Activated naive CD4-positive, alpha-beta T cell treated with anti-CD3 and anti-CD28 coated beads, Interleukin-2, amount 50 U/mL, for 24 hours (primary cell): ENCODE results near the gene PLCL1.
A peak's percentile ranks its signal among the peaks of the same experiment; 100 is the strongest.

Experiments used
- H3K27ac Mint-ChIP-seq: one replicate; pipeline ENCODE4 v1.8.0; 2021; ENCODE audit warnings: mild to moderate bottlenecking, mixed read lengths
- H3K27me3 Mint-ChIP-seq: one replicate; pipeline ENCODE4 v1.8.0; 2021; ENCODE audit warnings: mixed read lengths
- H3K36me3 Mint-ChIP-seq: one replicate; pipeline ENCODE4 v1.8.0; 2021; ENCODE audit warnings: mixed read lengths
- H3K4me1 Mint-ChIP-seq: one replicate; pipeline ENCODE4 v1.8.0; 2021; ENCODE audit warnings: mixed read lengths
- H3K4me3 Mint-ChIP-seq: one replicate; pipeline ENCODE4 v1.8.0; 2021; ENCODE audit warnings: mild to moderate bottlenecking, mixed read lengths
- H3K9me3 Mint-ChIP-seq: one replicate; pipeline ENCODE4 v1.8.0; 2021; ENCODE audit warnings: mixed read lengths

PLCL1 gene

DNA sequence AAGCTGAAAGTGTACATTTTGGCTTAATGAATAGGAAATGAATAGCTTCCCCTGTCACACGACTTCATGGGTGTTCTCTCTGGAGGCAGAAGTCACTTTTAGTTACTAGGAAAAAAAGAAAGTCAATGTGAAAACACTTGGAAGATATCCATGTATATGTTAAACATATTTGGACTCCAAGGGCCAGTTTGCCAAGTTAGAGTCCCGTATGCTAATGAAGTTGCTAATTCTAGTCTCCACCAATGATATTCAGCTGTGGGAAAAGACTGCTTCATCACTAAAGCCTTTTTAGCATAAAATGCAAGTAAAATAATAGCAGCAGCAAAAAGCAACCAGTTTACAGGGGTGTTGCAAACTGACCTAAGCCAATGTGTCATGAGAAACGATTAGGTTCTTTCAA, 108.7 kb downstream of the PLCL1 start:
- Mint-ChIP-seq H3K27ac (no peak overlapping the region), H3K36me3 (peaks cover 16% of the 10 kb centered on the region), H3K27me3 (no peaks in the 10 kb centered on the region), H3K4me3 (no peak overlapping the region), H3K9me3 (no peaks in the 10 kb centered on the region), H3K4me1 (peaks cover 58% of the 10 kb centered on the region)

DNA sequence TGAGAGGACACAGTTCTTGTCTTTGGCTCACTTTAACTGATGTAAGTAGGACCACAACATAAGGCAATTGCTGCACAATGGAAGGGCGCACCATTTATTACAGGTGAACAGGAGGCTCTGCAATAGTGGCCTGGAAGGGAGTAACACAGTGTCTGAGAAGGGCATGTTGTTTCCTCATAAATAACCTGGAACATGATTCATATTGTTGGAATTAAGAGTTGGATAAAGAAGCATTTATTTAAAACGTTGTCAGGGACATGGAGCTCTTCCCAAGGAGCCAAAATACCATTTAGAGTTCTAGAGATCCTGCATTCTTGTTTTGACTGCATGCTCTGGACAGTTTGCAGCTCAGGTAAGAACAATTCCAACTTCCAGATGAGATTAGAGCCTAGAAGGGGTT, 110.4 kb downstream of the PLCL1 start:
- H3K4me1 Mint-ChIP-seq, result peaks cover 55% of the 10 kb centered on the region
- H3K36me3 Mint-ChIP-seq, result peaks cover 17% of the 10 kb centered on the region
- H3K4me3 Mint-ChIP-seq, result no peak overlapping the region

DNA sequence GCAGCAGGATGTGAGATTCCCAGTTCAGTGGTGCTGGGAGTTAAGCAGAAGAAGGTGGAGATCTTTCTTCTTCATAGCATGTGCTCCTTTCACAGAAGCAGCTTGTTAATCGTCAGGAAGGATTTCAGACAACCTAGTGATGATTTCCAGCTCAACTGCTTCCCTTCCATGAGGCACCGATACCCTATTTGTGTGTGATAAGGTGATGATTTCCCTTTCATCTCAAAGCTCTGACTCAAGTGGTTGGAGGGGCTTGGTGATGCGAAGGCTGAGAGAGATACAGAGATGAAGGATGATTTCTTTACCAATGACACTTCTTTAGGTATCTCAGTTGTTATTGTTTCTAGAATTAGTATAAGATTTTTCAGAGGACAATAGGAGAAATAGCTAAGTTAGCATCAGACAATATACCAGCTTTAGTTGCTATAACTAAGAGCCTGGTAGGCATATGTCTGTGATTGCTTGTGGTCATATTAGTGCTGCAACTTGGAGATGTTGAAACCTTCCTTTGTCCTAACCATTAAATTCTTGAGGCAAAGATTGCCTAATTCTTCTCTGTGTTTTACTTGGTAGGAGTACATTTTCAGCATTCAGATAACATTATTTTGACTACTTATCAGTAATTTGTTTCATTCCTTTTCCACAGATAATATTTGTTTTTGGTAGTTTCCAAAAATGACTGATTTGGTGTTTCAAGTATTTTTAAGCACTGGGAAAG, 111.3 kb downstream of the PLCL1 start:
- no peak overlapping the region for H3K27ac Mint-ChIP-seq
- H3K4me3 Mint-ChIP-seq, result no peak overlapping the region
- no peaks in the 10 kb centered on the region for H3K27me3 Mint-ChIP-seq
- H3K36me3 Mint-ChIP-seq, result peaks cover 14% of the 10 kb centered on the region
- H3K9me3 Mint-ChIP-seq, result peaks cover 6% of the 10 kb centered on the region
- H3K4me1 Mint-ChIP-seq, result peaks cover 50% of the 10 kb centered on the region

More for the DNA sequence above, 110.4 kb downstream of the PLCL1 start:
- Mint-ChIP-seq H3K27ac (no peak overlapping the region), H3K9me3 (peaks cover 6% of the 10 kb centered on the region), H3K27me3 (no peaks in the 10 kb centered on the region)

DNA sequence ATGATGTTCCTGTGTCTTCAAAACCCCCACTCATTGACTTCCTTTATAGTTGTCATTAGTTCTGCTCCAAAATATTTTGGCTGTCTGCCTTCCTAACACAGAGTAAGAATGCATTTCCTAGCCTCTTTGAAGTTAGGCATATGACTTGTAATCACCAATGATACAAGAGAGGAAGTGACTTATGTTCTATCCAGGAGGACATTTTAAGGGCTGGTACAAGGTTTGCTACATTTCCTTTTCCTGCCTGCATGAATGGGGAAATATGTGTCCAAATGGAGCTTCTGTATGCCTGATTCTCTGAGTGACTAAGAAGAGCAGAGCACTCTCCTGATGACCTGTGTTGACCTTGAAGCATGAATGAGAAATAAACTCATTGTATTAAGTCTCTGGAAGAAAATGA, 115.1 kb downstream of the PLCL1 start:
- peaks cover 10% of the 10 kb centered on the region for H3K36me3 Mint-ChIP-seq
- H3K9me3 Mint-ChIP-seq, result peaks cover 6% of the 10 kb centered on the region
- H3K4me3 Mint-ChIP-seq, result no peak overlapping the region
- peaks cover 54% of the 10 kb centered on the region for H3K4me1 Mint-ChIP-seq
- no peak overlapping the region for H3K27ac Mint-ChIP-seq
- no peaks in the 10 kb centered on the region for H3K27me3 Mint-ChIP-seq

DNA sequence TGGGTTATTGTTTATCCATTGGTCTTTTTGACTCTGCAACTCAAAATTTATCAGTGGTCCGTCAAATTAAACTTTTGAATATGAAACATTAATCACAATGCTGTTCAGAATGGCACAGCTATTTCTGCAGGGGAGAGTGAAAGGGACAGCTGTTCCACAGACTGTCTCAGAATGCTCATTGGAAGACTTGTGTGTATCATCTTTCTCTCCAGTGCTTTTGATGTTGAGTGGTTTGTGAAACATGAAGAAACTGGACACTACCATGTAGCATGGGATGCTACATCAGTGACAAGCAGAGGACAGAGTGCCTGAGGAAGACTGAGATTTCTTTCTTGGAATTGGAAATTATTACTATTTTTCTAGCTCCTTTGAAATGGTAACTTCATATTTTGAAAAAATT, 115.7 kb downstream of the PLCL1 start:
- Mint-ChIP-seq H3K27ac (no peak overlapping the region), H3K36me3 (peaks cover 10% of the 10 kb centered on the region), H3K4me3 (no peak overlapping the region), H3K4me1 (peaks cover 52% of the 10 kb centered on the region), H3K27me3 (no peaks in the 10 kb centered on the region), H3K9me3 (peaks cover 6% of the 10 kb centered on the region)

DNA sequence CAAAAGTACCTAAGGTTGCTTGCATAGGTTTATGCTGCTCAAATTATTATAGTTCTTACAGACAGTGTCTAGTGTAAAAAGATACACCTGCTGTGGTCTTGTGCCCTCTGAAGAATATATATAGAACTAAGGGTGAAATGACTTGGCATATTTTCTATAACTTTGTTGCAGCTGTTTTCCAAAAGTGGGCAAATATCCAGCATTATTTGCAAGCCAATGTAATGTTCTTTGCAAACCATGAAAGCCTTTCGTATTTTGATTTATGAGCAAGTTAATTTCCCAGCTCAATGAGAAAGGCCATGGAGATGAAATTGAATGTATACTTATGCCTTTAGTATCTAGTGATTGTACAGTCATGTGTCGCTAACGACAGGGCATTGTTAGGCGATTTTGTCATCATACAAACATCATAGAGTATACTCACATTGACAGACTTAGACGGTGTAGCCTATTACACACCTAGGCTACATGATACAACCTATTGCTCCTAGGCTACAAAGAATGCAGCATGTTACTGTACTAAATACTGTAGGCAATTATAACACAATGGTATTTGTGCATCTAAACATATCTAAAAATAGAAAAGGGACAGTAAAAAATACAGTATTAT, 116.3 kb downstream of the PLCL1 start:
- Mint-ChIP-seq H3K27me3 (no peaks in the 10 kb centered on the region), H3K27ac (no peak overlapping the region), H3K9me3 (peaks cover 6% of the 10 kb centered on the region), H3K4me1 (peaks cover 52% of the 10 kb centered on the region), H3K36me3 (peaks cover 12% of the 10 kb centered on the region), H3K4me3 (no peak overlapping the region)

DNA sequence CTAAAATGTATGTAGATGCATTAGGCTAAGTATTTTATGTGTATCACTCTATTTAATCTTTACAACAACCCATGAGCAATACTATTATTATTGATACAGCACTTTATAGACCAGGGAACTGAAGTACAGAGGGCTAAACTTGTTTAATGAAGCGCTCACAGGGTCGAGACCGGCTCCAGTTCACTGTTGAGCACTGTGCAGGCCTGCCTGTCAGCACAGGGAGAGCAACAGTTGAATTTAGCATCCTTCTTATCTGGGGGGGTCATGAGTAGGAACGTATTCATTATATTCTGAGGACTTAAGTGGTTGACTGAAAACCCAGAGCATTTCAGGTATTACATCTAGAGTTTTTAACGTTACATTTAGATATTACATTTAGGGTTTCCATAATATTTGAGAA, 120.1 kb downstream of the PLCL1 start:
- no peak overlapping the region for H3K27ac Mint-ChIP-seq
- peaks cover 3% of the 10 kb centered on the region for H3K9me3 Mint-ChIP-seq
- H3K27me3 Mint-ChIP-seq, result no peaks in the 10 kb centered on the region
- H3K4me1 Mint-ChIP-seq, result peaks cover 60% of the 10 kb centered on the region
- peaks cover 10% of the 10 kb centered on the region for H3K36me3 Mint-ChIP-seq
- H3K4me3 Mint-ChIP-seq, result no peak overlapping the region

DNA sequence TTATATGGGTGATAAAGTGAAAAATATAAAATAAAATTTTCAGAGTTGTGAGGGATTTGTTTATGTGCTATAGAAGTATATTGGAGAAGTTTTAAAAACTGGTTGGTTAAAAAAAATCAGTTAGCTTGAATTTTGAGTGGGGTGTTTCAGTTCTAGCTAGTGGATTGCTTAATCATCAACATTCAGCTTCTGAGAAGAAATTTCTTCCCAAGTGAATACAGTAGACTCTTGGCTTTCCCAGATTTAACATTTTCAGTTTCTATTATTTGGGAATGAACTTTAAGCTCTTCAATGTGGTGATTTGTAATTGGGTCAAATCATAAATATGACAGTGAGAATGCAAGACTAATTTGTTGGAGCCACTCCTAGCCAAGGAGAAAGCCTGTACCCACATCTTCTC, 120.8 kb downstream of the PLCL1 start:
- peaks cover 6% of the 10 kb centered on the region for H3K36me3 Mint-ChIP-seq
- no peak overlapping the region for H3K4me3 Mint-ChIP-seq
- H3K9me3 Mint-ChIP-seq, result no peaks in the 10 kb centered on the region
- no peak overlapping the region for H3K27ac Mint-ChIP-seq
- H3K27me3 Mint-ChIP-seq, result no peaks in the 10 kb centered on the region
- H3K4me1 Mint-ChIP-seq, result peaks cover 60% of the 10 kb centered on the region

DNA sequence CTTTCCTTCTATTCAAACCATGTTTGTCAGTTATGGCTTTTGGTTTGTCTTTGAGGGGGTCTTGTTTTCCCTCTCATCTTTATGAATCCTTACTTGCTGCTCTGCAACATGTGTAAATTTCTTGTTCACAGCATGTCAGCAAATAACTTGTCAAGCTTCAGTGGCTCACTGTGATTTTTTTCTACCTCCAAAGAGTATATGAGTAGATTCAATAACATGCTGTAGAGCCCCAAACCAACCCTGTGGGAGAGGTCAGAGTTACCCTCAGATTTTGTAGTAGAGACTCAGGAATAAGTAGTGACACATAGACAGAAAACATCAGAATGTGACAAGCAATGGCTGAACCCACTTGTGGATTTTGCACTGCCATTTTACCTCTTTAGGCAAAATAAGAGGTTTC, 121.6 kb downstream of the PLCL1 start:
- Mint-ChIP-seq H3K9me3 (no peaks in the 10 kb centered on the region), H3K27me3 (no peaks in the 10 kb centered on the region), H3K36me3 (peaks cover 8% of the 10 kb centered on the region), H3K27ac (peak overlapping the region; percentile 3), H3K4me3 (no peak overlapping the region), H3K4me1 (peaks cover 68% of the 10 kb centered on the region)

DNA sequence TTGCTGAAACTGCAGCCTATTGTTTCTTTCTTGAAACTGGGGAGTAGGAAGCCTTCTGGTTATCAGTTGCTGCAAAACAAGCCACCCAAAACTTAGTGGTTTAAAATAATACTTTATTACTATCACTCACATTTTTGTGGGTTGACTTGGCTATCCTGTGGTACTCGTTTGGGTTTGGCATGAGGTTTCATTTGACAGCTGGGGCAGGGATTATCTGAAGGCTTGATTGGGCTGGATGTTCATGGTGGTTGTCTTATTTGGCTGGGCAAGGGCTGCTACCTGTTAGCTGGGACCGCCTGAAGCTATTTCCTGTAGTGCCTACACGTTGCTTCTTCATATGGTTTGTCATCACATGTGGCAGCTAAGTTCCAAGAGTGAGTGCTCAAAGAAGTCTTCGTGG, 122.3 kb downstream of the PLCL1 start:
- no peaks in the 10 kb centered on the region for H3K27me3 Mint-ChIP-seq
- peaks cover 8% of the 10 kb centered on the region for H3K36me3 Mint-ChIP-seq
- no peaks in the 10 kb centered on the region for H3K9me3 Mint-ChIP-seq
- H3K4me1 Mint-ChIP-seq, result peaks cover 72% of the 10 kb centered on the region
- no peak overlapping the region for H3K4me3 Mint-ChIP-seq
- peak overlapping the region; percentile 25 for H3K27ac Mint-ChIP-seq

DNA sequence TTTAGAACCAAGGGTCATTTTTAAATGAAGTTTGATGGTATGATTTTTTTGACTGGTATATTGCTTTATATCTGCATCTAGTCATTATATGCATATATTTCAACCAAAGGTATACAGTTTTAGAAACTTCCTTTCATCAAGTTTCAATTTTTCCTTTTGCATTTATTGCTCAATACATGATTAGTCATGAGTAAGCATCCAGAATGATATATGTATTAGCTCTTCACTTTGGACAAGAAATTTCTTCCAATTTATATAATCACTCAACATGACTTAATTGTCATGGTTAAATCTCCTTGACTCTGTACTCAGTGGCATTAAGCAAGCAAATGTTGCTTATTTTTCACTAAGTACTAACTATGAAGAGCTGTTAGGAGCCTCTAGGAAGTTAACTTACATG, 123.6 kb downstream of the PLCL1 start:
- Mint-ChIP-seq H3K4me1 (peaks cover 82% of the 10 kb centered on the region), H3K36me3 (peaks cover 8% of the 10 kb centered on the region), H3K27me3 (no peaks in the 10 kb centered on the region), H3K9me3 (no peaks in the 10 kb centered on the region), H3K27ac (no peak overlapping the region), H3K4me3 (no peak overlapping the region)

DNA sequence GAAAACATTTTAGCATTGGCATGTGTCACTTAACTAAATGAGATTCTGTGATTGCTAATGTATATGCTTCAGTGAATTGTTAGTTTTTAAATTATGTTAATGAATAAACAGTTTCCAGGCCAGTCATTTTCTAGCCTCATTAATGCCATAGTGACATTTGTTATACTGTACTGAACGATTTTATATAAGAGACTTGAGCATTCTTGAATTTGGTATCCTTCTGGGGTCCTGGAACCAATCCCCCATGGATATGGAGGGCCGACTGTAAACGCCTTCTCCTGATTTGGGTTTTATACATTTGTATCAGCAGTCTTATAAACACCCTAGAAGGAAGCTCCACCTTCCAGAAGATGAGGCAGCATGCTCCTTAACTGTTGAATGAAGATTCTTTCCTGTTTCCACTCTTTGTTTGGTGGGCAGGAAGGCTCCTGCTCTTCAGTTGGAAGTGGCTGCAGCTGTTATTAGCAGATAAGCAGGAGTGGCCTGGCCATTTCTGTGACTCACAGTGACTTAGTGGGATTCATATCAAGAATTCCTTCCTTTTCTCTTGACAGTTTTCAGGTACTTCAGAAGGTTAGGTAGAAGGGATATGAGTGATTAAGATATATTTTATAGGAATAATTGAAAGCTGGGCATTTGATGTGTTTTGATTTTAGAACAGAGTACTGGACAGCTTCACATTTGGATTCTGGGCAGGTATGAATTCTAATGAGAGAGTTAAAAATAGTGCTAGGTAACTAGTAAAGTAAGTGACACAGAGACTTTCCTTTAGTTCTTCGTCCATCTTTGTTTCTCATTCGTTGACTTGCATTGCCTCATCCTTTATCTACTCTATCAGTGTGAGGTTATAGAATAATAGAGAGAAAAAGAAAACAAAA, 124.9 kb downstream of the PLCL1 start:
- H3K4me1 Mint-ChIP-seq, result peaks cover 92% of the 10 kb centered on the region
- H3K9me3 Mint-ChIP-seq, result no peaks in the 10 kb centered on the region
- no peak overlapping the region for H3K4me3 Mint-ChIP-seq
- no peaks in the 10 kb centered on the region for H3K27me3 Mint-ChIP-seq
- H3K27ac Mint-ChIP-seq, result peak overlapping the region; percentile 37
- H3K36me3 Mint-ChIP-seq, result peaks cover 8% of the 10 kb centered on the region

DNA sequence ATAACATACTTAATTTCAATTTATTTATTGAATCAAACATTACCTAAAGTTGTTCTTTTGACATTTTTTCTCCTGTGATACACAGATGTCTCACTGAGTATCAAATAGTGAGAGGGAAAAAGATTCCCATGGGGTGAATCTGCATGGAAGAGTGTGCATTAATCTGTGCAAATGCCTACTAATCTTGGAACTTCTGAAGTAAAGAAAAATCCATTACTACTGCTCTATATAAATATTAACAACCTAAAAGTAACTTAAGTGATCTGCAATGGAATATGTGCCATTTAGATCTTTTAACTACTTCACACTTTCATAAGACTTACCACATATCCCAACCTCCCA, 125.5 kb downstream of the PLCL1 start:
- no peak overlapping the region for H3K27ac Mint-ChIP-seq
- no peaks in the 10 kb centered on the region for H3K27me3 Mint-ChIP-seq
- no peaks in the 10 kb centered on the region for H3K9me3 Mint-ChIP-seq
- H3K4me1 Mint-ChIP-seq, result peaks cover 91% of the 10 kb centered on the region
- H3K4me3 Mint-ChIP-seq, result no peak overlapping the region
- peaks cover 8% of the 10 kb centered on the region for H3K36me3 Mint-ChIP-seq

DNA sequence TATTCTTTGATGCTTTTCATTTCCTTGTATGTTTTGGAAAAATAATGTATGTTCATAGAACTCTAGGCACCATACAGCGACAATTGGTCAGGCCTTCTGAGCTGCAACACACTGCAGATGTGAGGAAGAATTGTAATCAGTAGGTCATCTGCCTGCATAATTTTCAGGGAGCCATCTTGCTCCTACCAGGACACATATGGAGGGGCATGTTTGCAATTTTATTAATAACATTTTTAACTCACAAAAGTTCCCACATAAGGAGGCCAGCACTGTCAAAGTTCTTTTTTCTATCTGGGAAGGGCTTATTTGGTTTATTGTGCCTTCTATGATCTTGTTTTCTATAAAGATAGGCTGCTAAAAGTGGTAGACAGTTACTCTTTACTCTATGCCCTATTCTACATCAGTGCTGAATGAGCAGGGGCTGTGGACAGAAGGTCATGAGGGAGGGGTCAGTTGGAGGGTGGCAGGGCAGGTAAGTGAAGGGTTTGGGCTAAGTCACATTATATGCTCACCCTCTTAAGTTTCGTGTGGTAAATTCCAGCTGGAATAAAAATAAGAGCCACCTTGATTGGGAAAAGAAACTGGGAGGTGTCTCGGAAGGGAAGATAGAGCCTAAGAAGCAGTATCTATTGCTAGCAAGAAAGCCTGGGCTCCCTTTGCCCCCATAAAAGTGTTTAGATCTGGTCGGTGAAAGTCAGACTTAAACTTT, 126.3 kb downstream of the PLCL1 start:
- Mint-ChIP-seq H3K4me3 (no peak overlapping the region), H3K4me1 (peaks cover 93% of the 10 kb centered on the region), H3K36me3 (peaks cover 6% of the 10 kb centered on the region), H3K27ac (peak overlapping the region; percentile 9), H3K9me3 (no peaks in the 10 kb centered on the region), H3K27me3 (no peaks in the 10 kb centered on the region)

DNA sequence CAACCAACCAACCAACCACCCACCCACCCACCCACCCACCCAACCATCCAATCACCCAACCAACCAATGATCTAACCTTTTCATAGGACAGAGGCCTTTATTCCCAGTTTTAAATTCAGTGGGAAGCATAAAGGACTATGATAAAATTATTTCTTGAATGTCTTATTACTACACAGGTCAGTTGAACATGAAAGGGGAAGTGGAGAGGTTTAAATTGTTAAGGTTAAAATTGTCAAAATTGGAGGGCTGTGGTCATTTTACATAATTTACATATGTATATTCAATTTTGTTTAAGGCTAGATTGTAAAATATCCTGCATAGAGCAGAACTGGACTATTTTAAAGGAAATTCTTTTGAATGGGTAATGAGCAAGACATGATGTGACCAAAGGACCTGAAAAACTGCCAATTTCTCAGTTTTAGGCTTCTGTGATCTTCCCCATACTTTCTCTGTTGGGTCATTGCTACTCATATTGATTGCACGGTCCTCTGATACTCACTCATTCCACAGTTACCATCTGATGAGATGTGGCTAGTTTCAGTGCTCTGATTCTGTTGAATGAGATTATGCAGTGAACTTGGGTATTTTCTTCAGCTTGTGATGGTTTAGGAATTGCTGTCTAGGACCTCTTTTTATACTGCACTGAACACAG, 127.4 kb downstream of the PLCL1 start:
- Mint-ChIP-seq H3K27ac (no peak overlapping the region), H3K36me3 (peaks cover 4% of the 10 kb centered on the region), H3K9me3 (no peaks in the 10 kb centered on the region), H3K4me1 (peaks cover 93% of the 10 kb centered on the region), H3K27me3 (no peaks in the 10 kb centered on the region), H3K4me3 (no peak overlapping the region)
